ENCODE results near the gene CPNE8. TPM values are rescaled to one million over a fixed set of nuclear protein-coding genes. Genes with fewer than 3 reads are reported as not detected.

CPNE8 gene
- polyA plus RNA-seq, 1 donor from 2014 or later: 1.9 TPM

- TF ChIP-seq POLR2AphosphoS5 (IDR thresholded peaks at IDR 0.05) (no peak), EP300 (conservative IDR thresholded peaks at IDR 0.05; ENCODE audit: poor library complexity, severe bottlenecking) (no peak), TAF1 (IDR thresholded peaks at IDR 0.05; ENCODE audit: low read depth) (no peak), RAD21 (conservative IDR thresholded peaks at IDR 0.05) (no peak)
- Histone ChIP-seq H3K9ac (ENCODE audit: low read length) (no peak overlapping the region), H3F3A (ENCODE audit: insufficient read depth, low read length, poor library complexity, severe bottlenecking) (no peaks in the 10 kb centered on the region), H3K9me3 (ENCODE audit: low read length) (no peaks in the 10 kb centered on the region), H3K4me2 (ENCODE audit: low read length) (no peak overlapping the region), H3K79me2 (replicated peaks; ENCODE audit: insufficient read depth, low read length) (no peaks in the 10 kb centered on the region), H3K27me3 (ENCODE audit: insufficient read depth, low read depth, low read length) (no peaks in the 10 kb centered on the region), H2AFZ (ENCODE audit: low read depth, low read length) (no peak overlapping the region), H4K20me1 (ENCODE audit: insufficient read depth) (no peaks in the 10 kb centered on the region), H3K27ac (ENCODE audit: low read length) (no peak overlapping the region), H3K9me2 (ENCODE audit: insufficient read depth, low read length) (no peaks in the 10 kb centered on the region), H3K4me3 (ENCODE audit: low read length) (no peak overlapping the region), H3K36me3 (ENCODE audit: insufficient read depth, low read length) (no peaks in the 10 kb centered on the region)
These were observed 91.5 kb downstream of the CPNE8 start for GRCh38 chr12:38813923-38814322.

GRCh38 chr12:38811814-38812356 lies 93.5 kb downstream of the CPNE8 start:
- Histone ChIP-seq H4K20me1 (ENCODE audit: insufficient read depth) (no peaks in the 10 kb centered on the region), H2AFZ (ENCODE audit: low read depth, low read length) (no peak overlapping the region), H3K27me3 (ENCODE audit: insufficient read depth, low read depth, low read length) (no peaks in the 10 kb centered on the region), H3K9me3 (ENCODE audit: low read length) (no peaks in the 10 kb centered on the region), H3K9me2 (ENCODE audit: insufficient read depth, low read length) (no peaks in the 10 kb centered on the region), H3K79me2 (replicated peaks; ENCODE audit: insufficient read depth, low read length) (no peaks in the 10 kb centered on the region), H3K4me2 (ENCODE audit: low read length) (no peak overlapping the region), H3K36me3 (ENCODE audit: insufficient read depth, low read length) (no peaks in the 10 kb centered on the region), H3K4me3 (ENCODE audit: low read length) (no peak overlapping the region), H3K27ac (ENCODE audit: low read length) (no peak overlapping the region), H3K9ac (ENCODE audit: low read length) (no peak overlapping the region), H3F3A (ENCODE audit: insufficient read depth, low read length, poor library complexity, severe bottlenecking) (no peaks in the 10 kb centered on the region)
- TF ChIP-seq MXI1 (conservative IDR thresholded peaks at IDR 0.05; ENCODE audit: poor library complexity, severe bottlenecking) (no peak), REST (IDR thresholded peaks at IDR 0.05; ENCODE audit: borderline replicate concordance) (no peak), SMC3 (conservative IDR thresholded peaks at IDR 0.05; ENCODE audit: poor library complexity) (no peak), TAF1 (IDR thresholded peaks at IDR 0.05; ENCODE audit: low read depth) (no peak), RAD21 (conservative IDR thresholded peaks at IDR 0.05) (no peak), EZH2 (IDR thresholded peaks at IDR 0.05; ENCODE audit: borderline replicate concordance, insufficient read depth, low read length, poor library complexity, severe bottlenecking) (no peak), CTCF (IDR thresholded peaks at IDR 0.05; ENCODE audit: poor library complexity, severe bottlenecking) (no peak), EP300 (conservative IDR thresholded peaks at IDR 0.05; ENCODE audit: poor library complexity, severe bottlenecking) (no peak), POLR2AphosphoS5 (IDR thresholded peaks at IDR 0.05) (no peak)

All from neural cell (in vitro differentiated cells).